Measurements from ENCODE around the gene PRPF31. TPM values are rescaled to one million over a fixed set of nuclear protein-coding genes. Genes with fewer than 3 reads are reported as not detected.

Gene PRPF31
- total RNA-seq, 3 donors from 2014 or later, result 34.3 to 54.6 (median 39.9) TPM

DNA sequence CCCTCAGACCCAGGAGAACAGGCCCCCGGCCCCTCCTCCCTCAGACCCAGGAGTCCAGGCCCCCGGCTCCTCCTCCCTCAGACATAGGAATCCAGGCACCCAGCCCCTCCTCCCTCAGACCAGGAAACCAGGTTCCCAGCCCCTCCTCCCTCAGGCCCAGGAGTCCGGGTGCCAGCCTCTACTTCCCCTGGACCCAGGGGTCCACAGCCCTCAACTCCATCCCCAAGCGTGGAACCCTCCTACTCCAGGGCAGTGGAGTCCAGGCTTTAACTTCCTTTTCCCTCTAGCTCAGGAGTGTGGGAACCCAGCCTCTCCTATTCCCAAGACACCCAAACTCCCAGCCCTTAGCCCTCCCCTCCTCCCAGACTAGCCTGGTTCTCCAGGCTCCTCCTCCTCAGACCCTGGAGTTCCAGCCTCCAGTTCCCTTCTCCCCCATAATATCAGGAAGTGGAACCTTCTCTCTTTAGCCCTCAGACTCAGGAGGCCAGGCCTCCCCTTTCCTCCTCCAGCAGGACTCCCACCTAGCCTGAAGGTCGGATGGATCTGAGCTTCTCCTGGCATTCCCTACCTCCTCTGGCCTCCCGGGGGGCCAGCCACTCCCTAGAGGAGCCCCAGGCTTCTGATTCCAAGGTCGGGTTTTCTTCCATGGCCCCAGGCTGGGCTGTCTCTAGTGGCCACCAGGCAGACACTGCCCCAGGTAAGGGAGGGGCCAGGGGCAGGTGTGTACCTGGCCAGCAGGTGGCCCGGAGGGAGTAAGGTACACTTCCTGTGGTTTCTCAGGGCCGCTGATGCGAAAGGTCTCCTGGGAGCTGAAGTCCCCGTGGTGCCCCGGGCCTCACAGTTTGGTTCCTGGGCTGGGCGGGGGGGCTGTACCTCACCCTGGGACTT, 57.2 kb downstream of the PRPF31 start, which contains the start of gene TMC4:
Gene TMC4 (minus strand): TSS at position 690 of the 888 bp plus-strand sequence. CDS start 43 bp downstream, at position 647.
- peak; percentile 86 to 87 (median 86) for DNase-seq
- ATAC-seq, result peak; percentile 97
- intact Hi-C loops (cut with DNase I, micrococcal nuclease), result no loop called here
- peaks cover 3% of the 10 kb centered on the region for H3K4me1 ChIP-seq (ENCODE audit: low read depth)
- peak within 1 kb of the TSS; percentile 27 for H3K4me3 ChIP-seq
- TF ChIP-seq, protein P1, sequence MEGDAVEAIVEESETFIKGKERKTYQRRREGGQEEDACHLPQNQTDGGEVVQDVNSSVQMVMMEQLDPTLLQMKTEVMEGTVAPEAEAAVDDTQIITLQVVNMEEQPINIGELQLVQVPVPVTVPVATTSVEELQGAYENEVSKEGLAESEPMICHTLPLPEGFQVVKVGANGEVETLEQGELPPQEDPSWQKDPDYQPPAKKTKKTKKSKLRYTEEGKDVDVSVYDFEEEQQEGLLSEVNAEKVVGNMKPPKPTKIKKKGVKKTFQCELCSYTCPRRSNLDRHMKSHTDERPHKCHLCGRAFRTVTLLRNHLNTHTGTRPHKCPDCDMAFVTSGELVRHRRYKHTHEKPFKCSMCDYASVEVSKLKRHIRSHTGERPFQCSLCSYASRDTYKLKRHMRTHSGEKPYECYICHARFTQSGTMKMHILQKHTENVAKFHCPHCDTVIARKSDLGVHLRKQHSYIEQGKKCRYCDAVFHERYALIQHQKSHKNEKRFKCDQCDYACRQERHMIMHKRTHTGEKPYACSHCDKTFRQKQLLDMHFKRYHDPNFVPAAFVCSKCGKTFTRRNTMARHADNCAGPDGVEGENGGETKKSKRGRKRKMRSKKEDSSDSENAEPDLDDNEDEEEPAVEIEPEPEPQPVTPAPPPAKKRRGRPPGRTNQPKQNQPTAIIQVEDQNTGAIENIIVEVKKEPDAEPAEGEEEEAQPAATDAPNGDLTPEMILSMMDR (IDR thresholded peaks at IDR 0.05), result peak; percentile 63
- H3K9me3 ChIP-seq, result no peaks in the 10 kb centered on the region
- H3K36me3 ChIP-seq (ENCODE audit: low read depth), result no peaks in the 10 kb centered on the region

DNA sequence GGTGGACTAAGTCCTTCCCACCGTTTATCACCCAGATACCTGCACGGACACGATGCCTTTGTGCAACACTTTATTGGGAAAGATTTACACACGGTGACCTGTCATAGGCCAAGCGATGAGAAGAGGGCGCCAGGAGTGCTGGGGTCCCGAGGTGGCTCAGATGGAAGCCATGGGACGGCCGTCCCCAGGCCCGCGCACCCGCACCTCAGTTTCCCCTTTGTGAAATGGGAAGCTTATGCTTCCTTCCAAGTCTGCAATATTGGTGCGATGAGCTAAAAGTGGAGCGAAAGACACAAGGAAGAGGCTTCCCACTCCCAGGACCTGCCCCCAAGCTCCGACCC, 57.8 kb downstream of the PRPF31 start:
- DNase-seq, result no peak
- no peaks in the 10 kb centered on the region for H3K36me3 ChIP-seq (ENCODE audit: low read depth)
- H3K4me1 ChIP-seq (ENCODE audit: low read depth), result peaks cover 2% of the 10 kb centered on the region
- H3K4me3 ChIP-seq, result no peak overlapping the region
- H3K9me3 ChIP-seq, result no peaks in the 10 kb centered on the region
- intact Hi-C loops (cut with DNase I, micrococcal nuclease), result no loop called here
- no peak for ATAC-seq
- TF ChIP-seq, protein P1 (IDR thresholded peaks at IDR 0.05), result no peak

DNA sequence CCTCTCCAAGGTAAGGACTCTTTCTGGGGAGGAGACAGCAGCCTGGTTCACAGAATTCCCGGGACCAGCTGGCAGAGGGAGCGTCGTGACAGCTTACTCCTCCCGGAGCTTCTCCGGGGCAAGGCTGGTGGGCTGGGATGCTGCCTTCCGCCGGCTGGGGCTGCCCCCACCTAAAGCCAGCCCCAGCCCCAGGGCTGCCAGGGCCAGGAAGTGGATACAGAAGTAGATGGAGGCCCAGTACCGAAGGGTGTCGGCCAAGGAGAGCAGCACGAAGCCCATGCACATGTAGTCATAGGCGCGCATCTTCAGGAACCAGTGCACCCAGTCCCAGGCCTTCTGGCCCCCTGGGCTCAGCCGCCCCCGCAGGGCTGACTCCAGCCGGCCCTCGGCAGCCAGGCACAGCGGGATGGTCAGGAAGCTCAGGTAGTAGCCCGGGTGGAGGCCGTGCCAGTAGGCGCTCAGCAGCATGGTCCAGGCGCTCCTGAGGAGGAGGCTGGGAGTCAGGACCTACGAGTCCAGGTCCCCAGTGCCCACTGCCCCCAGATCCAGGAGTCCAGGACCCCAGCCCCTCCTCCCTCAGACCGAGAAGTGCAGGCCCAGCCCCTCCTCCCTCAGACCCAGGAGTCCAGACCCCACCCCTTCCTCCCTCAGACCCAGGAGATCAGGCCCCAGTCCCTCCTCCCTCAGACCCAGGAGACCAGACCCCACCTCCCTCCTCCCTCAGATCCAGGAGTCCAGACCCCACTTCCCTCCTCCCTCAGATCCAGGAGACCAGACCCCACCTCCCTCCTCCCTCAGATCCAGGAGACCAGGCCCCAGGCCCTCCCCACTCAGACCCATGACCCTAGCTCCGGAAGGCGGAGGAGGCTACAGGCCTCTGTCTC, 58.6 kb downstream of the PRPF31 start:
- DNase-seq (peak in 2 of 3 donors; percentile 32 to 49), ATAC-seq (no peak)
- H3K9me3 ChIP-seq, result no peaks in the 10 kb centered on the region
- intact Hi-C loops (cut with DNase I, micrococcal nuclease), result no loop called here
- H3K4me1 ChIP-seq (ENCODE audit: low read depth), result no peaks in the 10 kb centered on the region
- TF ChIP-seq, protein P1 (IDR thresholded peaks at IDR 0.05), result no peak
- H3K4me3 ChIP-seq, result no peak overlapping the region
- no peaks in the 10 kb centered on the region for H3K36me3 ChIP-seq (ENCODE audit: low read depth)

DNA sequence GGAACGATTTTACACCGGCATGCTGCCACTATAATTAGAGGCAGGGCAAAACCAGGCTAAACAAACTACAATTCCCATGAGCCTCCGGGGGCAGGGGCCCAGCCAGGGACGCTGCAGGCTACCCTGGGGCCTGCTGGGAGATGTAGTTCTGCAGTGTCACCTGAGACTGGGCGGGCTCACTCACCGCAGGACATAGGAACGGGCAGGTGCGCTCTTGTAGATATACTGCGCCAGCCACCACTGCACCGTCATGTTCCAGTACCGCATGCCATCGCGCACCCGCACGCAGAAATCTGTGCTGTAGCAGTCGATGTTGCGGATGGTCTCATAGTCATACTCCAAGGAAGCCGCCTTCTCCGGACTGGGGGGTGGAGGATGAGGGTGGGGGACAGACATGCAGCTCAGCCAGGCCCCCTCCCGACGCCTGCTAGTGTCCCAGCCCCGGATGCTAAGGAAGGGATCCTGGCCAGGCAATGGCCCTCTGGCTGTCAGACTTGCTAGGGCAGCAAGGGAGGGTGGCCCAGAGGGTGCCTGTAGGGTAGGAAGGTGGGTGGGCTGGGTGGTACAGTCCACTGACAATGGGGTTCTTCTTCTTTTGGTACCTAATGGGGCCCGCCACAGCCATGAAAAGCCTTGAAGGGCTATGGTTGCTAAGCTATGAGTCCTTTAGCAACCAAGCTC, 63.2 kb downstream of the PRPF31 start:
- ATAC-seq, result peak; percentile 55

More for the DNA sequence above, 63.2 kb downstream of the PRPF31 start:
- Histone ChIP-seq H3K4me1 (ENCODE audit: low read depth) (peaks cover 8% of the 10 kb centered on the region), H3K36me3 (ENCODE audit: low read depth) (no peaks in the 10 kb centered on the region), H3K9me3 (no peaks in the 10 kb centered on the region), H3K4me3 (no peak overlapping the region)
- TF ChIP-seq, protein P1 (IDR thresholded peaks at IDR 0.05), result no peak
- intact Hi-C loops (cut with DNase I, micrococcal nuclease), result no loop called here
- DNase-seq, result peak; percentile 43 to 55 (median 47)
